Natural killer cell (primary cell): ENCODE measurements around the gene ANKFN1. TPM values are rescaled to one million over a fixed set of nuclear protein-coding genes. Genes with fewer than 3 reads are reported as not detected.

Source experiments
- ATAC-seq, 3 donors: fragments of 150-1000 bp in 2 of 3; fragments of 200-7000 bp in 1 of 3; cut with Tn5 transposase; 1 replicate in 1 of 3; 2 replicates in 2 of 3; pipeline ENCODE4 v1.10.0; 2021; ENCODE audit warnings: mild to moderate bottlenecking in 2 of 3, moderate library complexity in 2 of 3
- DNase-seq, 2 donors: peaks; one replicate each; pipeline versions ENCODE4 v3.0.0 to v3.0.0-alpha.2; 2013 to 2021; ENCODE audit warnings: mixed read lengths in 1 of 2
- H3K27ac ChIP-seq: one replicate; pipeline ENCODE4 v1.5.1; 2013; ENCODE audit warnings: mild to moderate bottlenecking, low read length
- H3K27me3 ChIP-seq: one replicate; pipeline ENCODE4 v1.6.1; 2013; ENCODE audit warnings: low read length; ENCODE audit not compliant: control insufficient read depth, insufficient read depth
- H3K36me3 ChIP-seq: one replicate; pipeline ENCODE4 v1.6.1; 2013; ENCODE audit warnings: low read length; ENCODE audit not compliant: control insufficient read depth, insufficient read depth
- H3K4me1 ChIP-seq: one replicate; pipeline ENCODE4 v1.6.1; 2013; ENCODE audit warnings: low read length; ENCODE audit not compliant: control insufficient read depth, insufficient read depth
- H3K4me3 ChIP-seq: one replicate; pipeline ENCODE4 v1.5.1; 2013; ENCODE audit warnings: low read length
- H3K9me3 ChIP-seq: one replicate; pipeline ENCODE4 v1.6.1; 2013; ENCODE audit warnings: low read length; ENCODE audit not compliant: control insufficient read depth, insufficient read depth
- H3K27ac Mint-ChIP-seq, 2 donors: one replicate each; pipeline ENCODE4 v1.8.0; 2022; ENCODE audit warnings: mild to moderate bottlenecking in 2 of 2, mixed read lengths in 2 of 2, moderate library complexity in 1 of 2
- H3K27me3 Mint-ChIP-seq, 2 donors: one replicate each; pipeline ENCODE4 v1.8.0; 2022; ENCODE audit warnings: low read depth in 2 of 2, mixed read lengths in 2 of 2
- H3K36me3 Mint-ChIP-seq: one replicate; pipeline ENCODE4 v1.8.0; 2022; ENCODE audit warnings: mixed read lengths
- H3K4me1 Mint-ChIP-seq, 2 donors: one replicate each; pipeline ENCODE4 v1.8.0; 2022; ENCODE audit warnings: mixed read lengths in 2 of 2
- H3K4me3 Mint-ChIP-seq: one replicate; pipeline ENCODE4 v1.8.0; 2022; ENCODE audit warnings: mild to moderate bottlenecking, moderate library complexity, mixed read lengths
- H3K9me3 Mint-ChIP-seq, 2 donors: one replicate each; pipeline ENCODE4 v1.8.0; 2022; ENCODE audit warnings: mixed read lengths in 2 of 2
- CTCF ChIP-seq: fragments of 200-600 bp; IDR thresholded peaks from one replicate; pipeline ENCODE4 v1.8.0; 2022; ENCODE audit warnings: antibody characterized with exemption
- WGBS: methylation state at CpG from one replicate; pipeline ENCODE4 v1.1.7; 2013; ENCODE audit warnings: missing lambda C conversion rate; ENCODE audit not compliant: insufficient coverage; 5-methylcytosine and 5-hydroxymethylcytosine counted together
- intact Hi-C: fragments of 100-400 bp; cut with micrococcal nuclease; formaldehyde crosslinking; loops from one replicate; pipeline ENCODE4 v1.14.2; 2022
- total RNA-seq, 4 donors: library from RNA; stranded (reverse); fragments of 120-200 nt in 1 of 4; gene quantifications; one replicate each; pipeline versions ENCODE4 v1.2.3 to v1.2.4, GENCODE V29; 2013 to 2022

The ANKFN1 gene
- total RNA-seq, 3 donors from 2014 or later (not counting 1 experiment from before 2014, with no cell fraction given): not detected

GRCh38 chr17:56347639-56348038 lies 194.4 kb downstream of the ANKFN1 start:
- ATAC-seq: no peak
- H3K36me3 ChIP-seq: no peaks in the 10 kb centered on the region
- no peak overlapping the region for H3K4me3 Mint-ChIP-seq
- H3K9me3 ChIP-seq: no peaks in the 10 kb centered on the region
- no peaks in the 10 kb centered on the region for H3K4me1 ChIP-seq
- H3K4me3 ChIP-seq: no peak overlapping the region
- no peak overlapping the region for H3K27ac ChIP-seq
- H3K4me1 Mint-ChIP-seq: no peaks in the 10 kb centered on the region
- no peak overlapping the region for H3K27ac Mint-ChIP-seq
- peaks cover 4 to 10% of the 10 kb centered on the region in 2 donors for H3K27me3 Mint-ChIP-seq
- no peak for DNase-seq
- H3K36me3 Mint-ChIP-seq: no peaks in the 10 kb centered on the region
- H3K9me3 Mint-ChIP-seq: peaks cover 6 to 9% of the 10 kb centered on the region in 2 donors
- intact Hi-C loops: no loop called here
- 69% methylated on average over 1 of the region's 1 CpG for WGBS
- TF ChIP-seq CTCF: no peak
- H3K27me3 ChIP-seq: peaks cover 2% of the 10 kb centered on the region

GRCh38 chr17:56350592-56350991 lies 197.3 kb downstream of the ANKFN1 start:
- TF ChIP-seq CTCF: no peak
- Mint-ChIP-seq H3K27ac (no peak overlapping the region), H3K27me3 (peaks cover 0 to 5% of the 10 kb centered on the region in 2 donors), H3K9me3 (peaks cover 0 to 4% of the 10 kb centered on the region in 2 donors), H3K4me1 (no peaks in the 10 kb centered on the region), H3K4me3 (no peak overlapping the region), H3K36me3 (no peaks in the 10 kb centered on the region)
- Histone ChIP-seq H3K4me1 (no peaks in the 10 kb centered on the region), H3K36me3 (no peaks in the 10 kb centered on the region), H3K4me3 (no peak overlapping the region), H3K27ac (no peak overlapping the region), H3K27me3 (no peaks in the 10 kb centered on the region), H3K9me3 (no peaks in the 10 kb centered on the region)
- DNase-seq: no peak
- 87% methylated on average over 8 of the region's 8 CpGs for WGBS
- ATAC-seq: no peak
- intact Hi-C loops: no loop called here

- no peak for TF ChIP-seq CTCF
- Mint-ChIP-seq H3K4me3 (no peak overlapping the region), H3K27me3 (peaks cover 0 to 5% of the 10 kb centered on the region in 2 donors), H3K9me3 (peaks cover 0 to 4% of the 10 kb centered on the region in 2 donors), H3K27ac (no peak overlapping the region), H3K36me3 (no peaks in the 10 kb centered on the region), H3K4me1 (no peaks in the 10 kb centered on the region)
- intact Hi-C loops: no loop called here
- Histone ChIP-seq H3K4me3 (no peak overlapping the region), H3K36me3 (no peaks in the 10 kb centered on the region), H3K27me3 (no peaks in the 10 kb centered on the region), H3K9me3 (no peaks in the 10 kb centered on the region), H3K27ac (no peak overlapping the region), H3K4me1 (no peaks in the 10 kb centered on the region)
- DNase-seq (no peak), ATAC-seq (no peak)
- WGBS: 85% methylated on average over 4 of the region's 5 CpGs
These were observed 198.4 kb downstream of the ANKFN1 start for GRCh38 chr17:56351675-56352074.

- Mint-ChIP-seq H3K4me1 (no peaks in the 10 kb centered on the region), H3K4me3 (no peak overlapping the region), H3K27me3 (no peaks in the 10 kb centered on the region), H3K27ac (no peak overlapping the region), H3K36me3 (no peaks in the 10 kb centered on the region), H3K9me3 (no peaks in the 10 kb centered on the region)
- Histone ChIP-seq H3K4me1 (no peaks in the 10 kb centered on the region), H3K36me3 (no peaks in the 10 kb centered on the region), H3K9me3 (no peaks in the 10 kb centered on the region), H3K27ac (no peak overlapping the region), H3K27me3 (no peaks in the 10 kb centered on the region), H3K4me3 (no peak overlapping the region)
- DNase-seq (no peak), ATAC-seq (no peak)
- WGBS: 83% methylated on average over 3 of the region's 3 CpGs
- intact Hi-C loops: no loop called here
- no peak for TF ChIP-seq CTCF
These were observed 205.4 kb downstream of the ANKFN1 start for GRCh38 chr17:56358651-56359050.
